HEK293 (cell line): ENCODE results near the gene THPO.

Source experiments
- CTCF ChIA-PET: fragments of 350-600 bp; formaldehyde crosslinking; extraction: SDS; loops from one replicate; lab custom pipeline; 2021; ENCODE audit warnings: antibody characterized with exemption; lab: Yijun Ruan, JAX
- POLR2A ChIA-PET: fragments of 300-600 bp; formaldehyde crosslinking; extraction: SDS; loops from one replicate; lab custom pipeline; 2020; ENCODE audit warnings: antibody characterized with exemption, inconsistent platforms; lab: Yijun Ruan, JAX
- H3K27ac ChIP-seq: fragments of 200-500 bp; sonication (Bioruptor generic); 2 replicates; pipeline ENCODE4 v1.5.1; 2014; ENCODE audit warnings: low read depth, low read length, control low read depth, inconsistent platforms; ENCODE audit errors: extremely low read depth
- H3K36me3 ChIP-seq, 2 experiments: fragments of 200-500 bp in 1 of 2; sonication (Bioruptor generic) in 1 of 2; 1 replicate in 1 of 2; 2 replicates in 1 of 2; pipeline ENCODE4 v1.5.1; 2014 to 2017; ENCODE audit warnings: inconsistent platforms in 2 of 2, low read length in 2 of 2; ENCODE audit not compliant: control insufficient read depth in 2 of 2, insufficient read depth in 1 of 2
- H3K4me1 ChIP-seq: fragments of 200-500 bp; sonication (Bioruptor generic); 2 replicates; pipeline ENCODE4 v1.5.1; 2014; ENCODE audit warnings: mild to moderate bottlenecking, low read length, inconsistent platforms; ENCODE audit not compliant: control insufficient read depth, insufficient read depth
- H3K4me3 ChIP-seq: 2 replicates; pipeline ENCODE4 v1.5.1; 2011; ENCODE audit warnings: low read depth, mild to moderate bottlenecking, control low read depth, low read length, moderate library complexity
- H3K9me3 ChIP-seq: fragments of 200-500 bp; sonication (Bioruptor generic); 2 replicates; pipeline ENCODE4 v1.5.1; 2014; ENCODE audit warnings: low read depth, low read length, inconsistent platforms; ENCODE audit not compliant: control insufficient read depth, insufficient read depth
- CTCF ChIP-seq: fragments of 450-650 bp; formaldehyde crosslinking; IDR thresholded peaks from 2 replicates; pipeline ENCODE4 v1.5.1; 2016; ENCODE audit warnings: missing biosample characterization, missing genetic modification characterization
- GLIS1 ChIP-seq: fragments of 450-650 bp; formaldehyde crosslinking; IDR thresholded peaks from 2 replicates; pipeline ENCODE4 v1.5.1; 2016; ENCODE audit warnings: missing biosample characterization, missing genetic modification characterization
- GLIS2 ChIP-seq: fragments of 450-650 bp; formaldehyde crosslinking; IDR thresholded peaks from 2 replicates; pipeline ENCODE4 v1.5.1; 2016; ENCODE audit warnings: missing biosample characterization, missing genetic modification characterization
- REPIN1 ChIP-seq: fragments of 450-650 bp; formaldehyde crosslinking; IDR thresholded peaks from 2 replicates; pipeline ENCODE4 v1.5.1; 2017; ENCODE audit warnings: missing biosample characterization, missing genetic modification characterization, low read depth
- SALL2 ChIP-seq: fragments of 450-650 bp; formaldehyde crosslinking; IDR thresholded peaks from 2 replicates; pipeline ENCODE4 v1.5.0; 2017; ENCODE audit warnings: missing biosample characterization, mild to moderate bottlenecking, missing genetic modification characterization, borderline replicate concordance
- ZBTB6 ChIP-seq: fragments of 450-650 bp; formaldehyde crosslinking; IDR thresholded peaks from 2 replicates; pipeline ENCODE4 v1.5.1; 2017; ENCODE audit warnings: missing biosample characterization, missing genetic modification characterization
- ZFHX2 ChIP-seq: fragments of 450-650 bp; formaldehyde crosslinking; conservative IDR thresholded peaks from 2 replicates; pipeline ENCODE4 v1.5.1; 2016; ENCODE audit warnings: missing biosample characterization, missing genetic modification characterization
- ZNF184 ChIP-seq: fragments of 450-650 bp; IDR thresholded peaks from 2 replicates; pipeline ENCODE4 v1.5.1; 2018; ENCODE audit warnings: missing biosample characterization, mild to moderate bottlenecking, missing genetic modification characterization
- ZNF274 ChIP-seq, 2 experiments: fragments of 200-500 bp in 1 of 2; fragments of 450-650 bp in 1 of 2; sonication (Bioruptor generic) in 1 of 2; formaldehyde crosslinking in 1 of 2; IDR thresholded peaks; 2 replicates each; pipeline versions ENCODE4 v1.5.1 to v1.6.1; 2014 to 2016; ENCODE audit warnings: borderline replicate concordance in 1 of 2, inconsistent platforms in 1 of 2, low read length in 1 of 2, missing biosample characterization in 1 of 2, missing genetic modification characterization in 1 of 2
- ZNF600 ChIP-seq: fragments of 450-650 bp; formaldehyde crosslinking; IDR thresholded peaks from 2 replicates; pipeline ENCODE4 v1.5.1; 2016; ENCODE audit warnings: missing biosample characterization, missing genetic modification characterization
- ZNF785 ChIP-seq: fragments of 450-650 bp; formaldehyde crosslinking; IDR thresholded peaks from 2 replicates; pipeline ENCODE4 v1.5.1; 2016; ENCODE audit warnings: missing biosample characterization, missing genetic modification characterization
- ZNF837 ChIP-seq: fragments of 450-650 bp; formaldehyde crosslinking; IDR thresholded peaks from 2 replicates; pipeline ENCODE4 v1.5.1; 2016; ENCODE audit warnings: missing biosample characterization, missing genetic modification characterization
- TF ChIP-seq, protein P1 (sequence below): fragments of 450-650 bp; formaldehyde crosslinking; IDR thresholded peaks from 2 replicates; pipeline ENCODE4 v1.5.1; 2016; ENCODE audit warnings: missing biosample characterization, missing genetic modification characterization
- TF ChIP-seq, protein P2 (sequence below): fragments of 450-650 bp; formaldehyde crosslinking; IDR thresholded peaks from 2 replicates; pipeline ENCODE4 v1.5.1; 2016; ENCODE audit warnings: missing biosample characterization, missing genetic modification characterization

Gene THPO

DNA sequence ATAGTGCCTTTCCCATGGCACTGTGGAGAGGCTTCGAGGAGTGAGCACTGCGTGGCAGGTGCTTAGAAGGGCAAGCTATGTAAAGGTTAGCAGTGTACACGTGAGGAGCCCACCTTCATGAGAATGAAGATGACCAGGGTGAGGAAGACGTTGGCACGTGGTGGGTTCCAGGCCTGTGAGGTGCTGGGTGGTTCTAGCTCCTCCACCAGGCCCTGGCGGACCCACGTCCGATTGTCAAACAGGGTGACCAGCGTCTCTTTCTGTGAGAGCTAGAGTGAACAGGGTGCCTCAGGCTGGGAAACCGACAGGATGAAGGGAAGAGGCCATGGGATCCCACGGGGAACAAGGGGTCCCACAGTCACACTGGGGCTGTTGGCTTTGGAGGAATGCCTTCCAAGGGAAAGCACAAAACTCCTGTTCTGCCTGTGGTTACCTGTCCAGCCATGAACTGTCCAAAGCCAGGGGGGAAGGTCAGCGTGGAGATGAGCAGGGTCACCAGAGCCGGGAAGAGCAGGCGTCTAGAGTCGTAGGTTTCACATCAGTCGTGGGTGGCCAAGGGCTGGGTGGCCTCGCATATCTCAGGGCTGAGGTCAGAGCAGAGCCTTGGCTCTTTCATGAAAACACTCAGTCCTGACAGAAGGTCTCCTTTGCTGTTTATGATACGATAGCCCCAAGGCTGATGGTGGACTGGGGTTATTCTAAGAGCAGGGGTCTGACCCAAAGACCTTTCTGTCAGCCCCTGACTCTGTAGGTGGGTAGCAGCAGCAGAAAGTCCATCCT is 22.6 kb downstream of the THPO start (continued):
- TF ChIP-seq ZNF274 (IDR thresholded peaks at IDR 0.05; ENCODE audit: low read length) (no peak), ZNF274 (tag by site-specific recombination; IDR thresholded peaks at IDR 0.05; ENCODE audit: borderline replicate concordance) (no peak), REPIN1 (no peak), ZNF837 (no peak), ZBTB6 (tag by site-specific recombination) (no peak), SALL2 (tag by site-specific recombination) (no peak)

- Histone ChIP-seq H3K4me3 (no peak overlapping the region), H3K9me3 (no peaks in the 10 kb centered on the region), H3K36me3 (peaks cover 0 to 77% of the 10 kb centered on the region in 2 experiments; a peak in 1 of 3 replicates), H3K4me1 (no peaks in the 10 kb centered on the region), H3K27ac (no peak overlapping the region)
- CTCF ChIA-PET = interaction anchor here (0.8 to 2.9 kb wide), 6 partner anchors 8 to 186 kb away, joined by 3 to 15 read pairs (median 4); no protein-coding TSS in a partner anchor
- POLR2A ChIA-PET = interaction anchor here (0.7 kb wide), 1 partner anchor 12 kb away, joined by 3 read pairs; no protein-coding TSS in a partner anchor
- TF ChIP-seq ZNF785 (tag by site-specific recombination) (no peak), GLIS2 (tag by site-specific recombination) (peak; percentile 25; the same call in 1 of the 2 replicates), GLIS1 (tag by site-specific recombination) (peak; percentile 45), ZNF600 (tag by site-specific recombination) (0 out of 2 replicates have a peak, but pooled peaks have one; percentile 17)
These were observed 23.3 kb downstream of the THPO start for GRCh38 chr3:184354754-184355153.

GRCh38 chr3:184354121-184354728 is 23.8 kb downstream of the THPO start:
- H3K36me3 ChIP-seq = peaks cover 0 to 77% of the 10 kb centered on the region in 2 experiments; a peak in 1 of 3 replicates
- peak; percentile 54; the same call in 1 of the 2 replicates for TF ChIP-seq CTCF (tag by site-specific recombination)
- TF ChIP-seq ZFHX2 (tag by site-specific recombination) = peak; percentile 63
- no peak for TF ChIP-seq ZNF184 (tag by site-specific recombination)
- TF ChIP-seq, protein P1, sequence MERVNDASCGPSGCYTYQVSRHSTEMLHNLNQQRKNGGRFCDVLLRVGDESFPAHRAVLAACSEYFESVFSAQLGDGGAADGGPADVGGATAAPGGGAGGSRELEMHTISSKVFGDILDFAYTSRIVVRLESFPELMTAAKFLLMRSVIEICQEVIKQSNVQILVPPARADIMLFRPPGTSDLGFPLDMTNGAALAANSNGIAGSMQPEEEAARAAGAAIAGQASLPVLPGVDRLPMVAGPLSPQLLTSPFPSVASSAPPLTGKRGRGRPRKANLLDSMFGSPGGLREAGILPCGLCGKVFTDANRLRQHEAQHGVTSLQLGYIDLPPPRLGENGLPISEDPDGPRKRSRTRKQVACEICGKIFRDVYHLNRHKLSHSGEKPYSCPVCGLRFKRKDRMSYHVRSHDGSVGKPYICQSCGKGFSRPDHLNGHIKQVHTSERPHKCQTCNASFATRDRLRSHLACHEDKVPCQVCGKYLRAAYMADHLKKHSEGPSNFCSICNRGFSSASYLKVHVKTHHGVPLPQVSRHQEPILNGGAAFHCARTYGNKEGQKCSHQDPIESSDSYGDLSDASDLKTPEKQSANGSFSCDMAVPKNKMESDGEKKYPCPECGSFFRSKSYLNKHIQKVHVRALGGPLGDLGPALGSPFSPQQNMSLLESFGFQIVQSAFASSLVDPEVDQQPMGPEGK (tag by site-specific recombination) = peak; percentile 74
- TF ChIP-seq, protein P2, sequence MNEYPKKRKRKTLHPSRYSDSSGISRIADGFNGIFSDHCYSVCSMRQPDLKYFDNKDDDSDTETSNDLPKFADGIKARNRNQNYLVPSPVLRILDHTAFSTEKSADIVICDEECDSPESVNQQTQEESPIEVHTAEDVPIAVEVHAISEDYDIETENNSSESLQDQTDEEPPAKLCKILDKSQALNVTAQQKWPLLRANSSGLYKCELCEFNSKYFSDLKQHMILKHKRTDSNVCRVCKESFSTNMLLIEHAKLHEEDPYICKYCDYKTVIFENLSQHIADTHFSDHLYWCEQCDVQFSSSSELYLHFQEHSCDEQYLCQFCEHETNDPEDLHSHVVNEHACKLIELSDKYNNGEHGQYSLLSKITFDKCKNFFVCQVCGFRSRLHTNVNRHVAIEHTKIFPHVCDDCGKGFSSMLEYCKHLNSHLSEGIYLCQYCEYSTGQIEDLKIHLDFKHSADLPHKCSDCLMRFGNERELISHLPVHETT (tag by site-specific recombination) = no peak
- H3K4me3 ChIP-seq = no peak overlapping the region
- H3K27ac ChIP-seq = no peak overlapping the region
- no peaks in the 10 kb centered on the region for H3K9me3 ChIP-seq
- CTCF ChIA-PET = interaction anchor here (0.5 to 2.9 kb wide), 9 partner anchors 7 to 401 kb away, joined by 3 to 15 read pairs (median 5); partner anchors contain the start of gene FAM131A
- no peaks in the 10 kb centered on the region for H3K4me1 ChIP-seq
- POLR2A ChIA-PET = interaction anchor here (0.5 to 0.7 kb wide), 2 partner anchors 8 to 202 kb away, joined by 3 read pairs; no protein-coding TSS in a partner anchor
